GM12801 (cell line): ENCODE results near the gene TBRG4.
A peak's percentile ranks its signal among the peaks of the same experiment; 100 is the strongest.

ENCODE experiments used
- CTCF ChIP-seq: IDR thresholded peaks from one replicate; pipeline ENCODE4 v1.5.1; 2011; ENCODE audit warnings: control low read depth; ENCODE audit not compliant: insufficient read length; ENCODE audit errors: extremely low read depth

TBRG4 gene

GRCh38 chr7:45138433-45139267, 27.2 kb upstream of the TBRG4 start:
- TF ChIP-seq CTCF = no peak

- TF ChIP-seq CTCF = peak; percentile 33
These were observed 24.9 kb upstream of the TBRG4 start for GRCh38 chr7:45136106-45137060.

- TF ChIP-seq CTCF = no peak
These were observed 22.4 kb upstream of the TBRG4 start for GRCh38 chr7:45133877-45134276.

GRCh38 chr7:45133352-45133751, 21.9 kb upstream of the TBRG4 start:
- TF ChIP-seq CTCF = no peak

GRCh38 chr7:45132708-45133320, 21.3 kb upstream of the TBRG4 start:
- TF ChIP-seq CTCF = no peak

- TF ChIP-seq CTCF = no peak
These were observed 20.4 kb upstream of the TBRG4 start for GRCh38 chr7:45131891-45132290.

GRCh38 chr7:45130910-45131309, 19.4 kb upstream of the TBRG4 start:
- TF ChIP-seq CTCF = no peak
